ENCODE data around the gene BICRA. TPM values are rescaled to one million over a fixed set of nuclear protein-coding genes. Genes with fewer than 3 reads are reported as not detected.
A peak's percentile ranks its signal among the peaks of the same experiment; 100 is the strongest.

BICRA gene
- total RNA-seq, 3 donors from 2014 or later = 4.2 to 8.3 (median 7.5) TPM

DNA sequence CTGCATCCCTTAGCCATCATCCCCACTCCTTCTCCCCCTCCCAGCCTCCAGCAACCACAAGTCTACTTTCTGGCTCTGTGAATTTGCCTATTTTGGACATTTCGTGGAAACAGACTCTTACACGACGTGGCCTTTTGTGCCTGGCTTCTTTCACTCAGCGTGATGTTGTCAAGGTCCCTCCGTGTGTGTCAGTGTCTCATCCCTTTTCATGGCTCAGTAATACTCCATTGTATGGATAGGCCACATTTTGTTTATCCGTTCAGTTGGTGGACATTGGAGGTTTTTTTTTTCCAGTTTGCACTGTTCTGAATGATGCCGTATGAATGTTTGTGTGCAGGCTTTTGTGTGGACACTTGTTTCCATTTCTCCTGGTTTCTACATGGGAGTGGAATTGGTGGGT lies 38.0 kb downstream of the BICRA start:
- intact Hi-C loops (cut with DNase I; ENCODE audit: low total_unique reads) = no loop called here
- DNase-seq (ENCODE audit: low spot score in 2 of 2) = no peak
- no peaks in the 10 kb centered on the region for H3K27me3 ChIP-seq
- H3K4me1 ChIP-seq = peaks cover 0 to 5% of the 10 kb centered on the region in 2 donors
- no peak overlapping the region for H3K4me3 ChIP-seq
- H3K9me3 ChIP-seq = no peaks in the 10 kb centered on the region
- peak overlapping the region; percentile 85 to 87 for H3K27ac ChIP-seq
- TF ChIP-seq POLR2A (IDR thresholded peaks at IDR 0.05) (no peak), POLR2AphosphoS5 (IDR thresholded peaks at IDR 0.05) (no peak), CTCF (IDR thresholded peaks at IDR 0.05) (no peak)
- no peaks in the 10 kb centered on the region for H3K36me3 ChIP-seq

- no peaks in the 10 kb centered on the region for H3K9me3 ChIP-seq
- H3K36me3 ChIP-seq = no peaks in the 10 kb centered on the region
- H3K4me1 ChIP-seq = peaks cover 0 to 5% of the 10 kb centered on the region in 2 donors
- H3K27me3 ChIP-seq = no peaks in the 10 kb centered on the region
- TF ChIP-seq POLR2A (IDR thresholded peaks at IDR 0.05) (no peak), CTCF (IDR thresholded peaks at IDR 0.05) (no peak), POLR2AphosphoS5 (IDR thresholded peaks at IDR 0.05) (no peak)
- no peak for DNase-seq (ENCODE audit: low spot score in 2 of 2)
- intact Hi-C loops (cut with DNase I; ENCODE audit: low total_unique reads) = no loop called here
- H3K27ac ChIP-seq = peak overlapping the region in 1 of 2 donors; percentile 43
- H3K4me3 ChIP-seq = no peak overlapping the region
Measured at GRCh38 chr19:47649588-47649987, 40.7 kb downstream of the BICRA start.

DNA sequence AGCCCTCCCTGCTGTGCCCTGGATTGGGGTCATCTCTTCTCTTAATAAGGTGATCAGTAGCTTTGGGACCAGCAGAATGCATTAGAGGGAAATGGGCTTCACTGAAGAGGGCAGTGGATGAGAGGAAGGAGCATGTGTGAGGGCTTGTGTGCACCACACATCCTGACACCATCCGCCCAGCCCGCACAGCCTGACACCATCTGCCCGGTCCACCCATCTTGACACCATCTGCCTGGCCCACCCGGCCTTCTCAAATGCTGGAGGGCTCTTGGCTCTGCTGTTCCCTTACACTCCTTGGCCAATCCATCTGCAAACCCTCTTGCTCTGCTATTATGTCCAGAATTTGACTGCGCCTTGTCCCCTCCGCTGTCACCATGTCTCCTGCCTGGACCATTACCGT lies 41.8 kb downstream of the BICRA start:
- intact Hi-C loops (cut with DNase I; ENCODE audit: low total_unique reads) = no loop called here
- H3K36me3 ChIP-seq = no peaks in the 10 kb centered on the region

GRCh38 chr19:47651132-47651531 lies 42.2 kb downstream of the BICRA start:
- Histone ChIP-seq H3K4me3 (no peak overlapping the region), H3K27ac (no peak overlapping the region), H3K4me1 (no peaks in the 10 kb centered on the region), H3K36me3 (no peaks in the 10 kb centered on the region), H3K27me3 (no peaks in the 10 kb centered on the region), H3K9me3 (no peaks in the 10 kb centered on the region)
- no peak for TF ChIP-seq POLR2A (IDR thresholded peaks at IDR 0.05)
- no peak for TF ChIP-seq CTCF (IDR thresholded peaks at IDR 0.05)
- TF ChIP-seq POLR2AphosphoS5 (IDR thresholded peaks at IDR 0.05) = no peak
- intact Hi-C loops (cut with DNase I; ENCODE audit: low total_unique reads) = no loop called here
- no peak for DNase-seq (ENCODE audit: low spot score in 2 of 2)

More for the DNA sequence above, 41.8 kb downstream of the BICRA start:
- Histone ChIP-seq H3K27ac (peak overlapping the region in 1 of 2 donors; percentile 8), H3K9me3 (no peaks in the 10 kb centered on the region), H3K4me1 (no peaks in the 10 kb centered on the region), H3K27me3 (no peaks in the 10 kb centered on the region), H3K4me3 (no peak overlapping the region)
- TF ChIP-seq POLR2AphosphoS5 (IDR thresholded peaks at IDR 0.05) = no peak
- no peak for TF ChIP-seq POLR2A (IDR thresholded peaks at IDR 0.05)
- no peak for TF ChIP-seq CTCF (IDR thresholded peaks at IDR 0.05)
- no peak for DNase-seq (ENCODE audit: low spot score in 2 of 2)

DNA sequence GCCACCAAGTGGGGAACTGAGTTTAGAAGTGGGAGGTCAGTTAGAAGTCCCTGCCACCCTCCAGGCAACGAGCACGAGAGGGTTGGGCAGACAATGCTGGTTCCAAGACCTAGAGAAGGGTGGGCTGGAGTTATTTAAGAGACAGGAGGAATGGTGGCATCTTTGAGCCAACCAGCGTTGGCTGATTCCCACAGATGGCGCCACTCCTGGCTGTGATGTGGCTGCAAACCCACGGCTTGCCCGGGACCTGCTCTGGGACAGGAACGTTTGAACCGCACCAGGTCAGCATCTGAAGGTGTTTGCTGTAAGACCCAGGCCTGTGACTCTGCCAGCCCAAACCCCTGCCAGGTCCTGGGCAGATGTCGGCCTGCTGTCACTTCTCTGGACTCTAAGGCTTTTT lies 42.8 kb downstream of the BICRA start:
- no peak for DNase-seq (ENCODE audit: low spot score in 2 of 2)
- Histone ChIP-seq H3K4me3 (no peak overlapping the region), H3K4me1 (no peaks in the 10 kb centered on the region), H3K27me3 (no peaks in the 10 kb centered on the region), H3K9me3 (no peaks in the 10 kb centered on the region), H3K27ac (no peak overlapping the region), H3K36me3 (no peaks in the 10 kb centered on the region)
- no peak for TF ChIP-seq POLR2AphosphoS5 (IDR thresholded peaks at IDR 0.05)
- TF ChIP-seq POLR2A (IDR thresholded peaks at IDR 0.05) = no peak
- TF ChIP-seq CTCF (IDR thresholded peaks at IDR 0.05) = no peak
- intact Hi-C loops (cut with DNase I; ENCODE audit: low total_unique reads) = no loop called here
